Panc1 (cell line): ENCODE data around the gene ENPP3.

ENCODE experiments used
- POLR2AphosphoS5 ChIP-seq: IDR thresholded peaks from 2 replicates; pipeline ENCODE4 v1.6.1; 2012; ENCODE audit warnings: mild to moderate bottlenecking, low read depth, low read length, moderate library complexity
- SIN3A ChIP-seq: IDR thresholded peaks from 2 replicates; pipeline ENCODE4 v1.6.1; 2012; ENCODE audit warnings: low read depth, mild to moderate bottlenecking, low read length, moderate library complexity, borderline replicate concordance; ENCODE audit not compliant: insufficient read depth
- TCF7L2 ChIP-seq: IDR thresholded peaks from 2 replicates; pipeline ENCODE4 v1.6.1; 2011; ENCODE audit warnings: mild to moderate bottlenecking, low read depth, low read length, inconsistent platforms
- TF ChIP-seq, protein P1 (sequence below): fragments of 450-650 bp; IDR thresholded peaks from 2 replicates; pipeline ENCODE4 v1.5.1; 2017; ENCODE audit warnings: mild to moderate bottlenecking
- TF ChIP-seq, protein P2 (sequence below), 2 experiments: IDR thresholded peaks; 2 replicates each; pipeline ENCODE4 v1.6.1; 2011 to 2012; ENCODE audit warnings: low read depth in 2 of 2, control low read depth in 1 of 2, low read length in 1 of 2, mild to moderate bottlenecking in 1 of 2, moderate library complexity in 1 of 2; ENCODE audit not compliant: insufficient read depth in 1 of 2

DNA sequence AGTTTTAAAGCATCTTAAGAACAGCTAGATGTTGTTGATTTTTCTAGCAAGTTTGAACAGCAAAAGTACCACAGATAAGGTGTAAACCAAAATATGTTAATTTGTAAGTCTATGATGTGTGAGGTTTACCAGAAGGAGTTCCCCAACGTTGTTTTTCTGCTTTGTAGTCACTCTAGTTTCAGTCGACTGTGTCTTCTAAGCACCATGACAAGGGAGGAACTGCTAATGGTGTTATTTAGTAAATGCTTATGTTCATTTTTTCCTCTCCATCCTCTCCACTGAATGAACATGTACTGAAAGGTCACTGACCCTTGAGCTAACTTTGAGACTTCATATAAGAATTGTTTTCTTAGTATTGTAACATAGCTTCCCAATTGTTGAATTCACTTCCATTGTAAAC lies 3.0 kb downstream of the ENPP3 start:
- TF ChIP-seq, protein P1, sequence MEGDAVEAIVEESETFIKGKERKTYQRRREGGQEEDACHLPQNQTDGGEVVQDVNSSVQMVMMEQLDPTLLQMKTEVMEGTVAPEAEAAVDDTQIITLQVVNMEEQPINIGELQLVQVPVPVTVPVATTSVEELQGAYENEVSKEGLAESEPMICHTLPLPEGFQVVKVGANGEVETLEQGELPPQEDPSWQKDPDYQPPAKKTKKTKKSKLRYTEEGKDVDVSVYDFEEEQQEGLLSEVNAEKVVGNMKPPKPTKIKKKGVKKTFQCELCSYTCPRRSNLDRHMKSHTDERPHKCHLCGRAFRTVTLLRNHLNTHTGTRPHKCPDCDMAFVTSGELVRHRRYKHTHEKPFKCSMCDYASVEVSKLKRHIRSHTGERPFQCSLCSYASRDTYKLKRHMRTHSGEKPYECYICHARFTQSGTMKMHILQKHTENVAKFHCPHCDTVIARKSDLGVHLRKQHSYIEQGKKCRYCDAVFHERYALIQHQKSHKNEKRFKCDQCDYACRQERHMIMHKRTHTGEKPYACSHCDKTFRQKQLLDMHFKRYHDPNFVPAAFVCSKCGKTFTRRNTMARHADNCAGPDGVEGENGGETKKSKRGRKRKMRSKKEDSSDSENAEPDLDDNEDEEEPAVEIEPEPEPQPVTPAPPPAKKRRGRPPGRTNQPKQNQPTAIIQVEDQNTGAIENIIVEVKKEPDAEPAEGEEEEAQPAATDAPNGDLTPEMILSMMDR: no peak
- no peak for TF ChIP-seq POLR2AphosphoS5
- TF ChIP-seq, protein P2, sequence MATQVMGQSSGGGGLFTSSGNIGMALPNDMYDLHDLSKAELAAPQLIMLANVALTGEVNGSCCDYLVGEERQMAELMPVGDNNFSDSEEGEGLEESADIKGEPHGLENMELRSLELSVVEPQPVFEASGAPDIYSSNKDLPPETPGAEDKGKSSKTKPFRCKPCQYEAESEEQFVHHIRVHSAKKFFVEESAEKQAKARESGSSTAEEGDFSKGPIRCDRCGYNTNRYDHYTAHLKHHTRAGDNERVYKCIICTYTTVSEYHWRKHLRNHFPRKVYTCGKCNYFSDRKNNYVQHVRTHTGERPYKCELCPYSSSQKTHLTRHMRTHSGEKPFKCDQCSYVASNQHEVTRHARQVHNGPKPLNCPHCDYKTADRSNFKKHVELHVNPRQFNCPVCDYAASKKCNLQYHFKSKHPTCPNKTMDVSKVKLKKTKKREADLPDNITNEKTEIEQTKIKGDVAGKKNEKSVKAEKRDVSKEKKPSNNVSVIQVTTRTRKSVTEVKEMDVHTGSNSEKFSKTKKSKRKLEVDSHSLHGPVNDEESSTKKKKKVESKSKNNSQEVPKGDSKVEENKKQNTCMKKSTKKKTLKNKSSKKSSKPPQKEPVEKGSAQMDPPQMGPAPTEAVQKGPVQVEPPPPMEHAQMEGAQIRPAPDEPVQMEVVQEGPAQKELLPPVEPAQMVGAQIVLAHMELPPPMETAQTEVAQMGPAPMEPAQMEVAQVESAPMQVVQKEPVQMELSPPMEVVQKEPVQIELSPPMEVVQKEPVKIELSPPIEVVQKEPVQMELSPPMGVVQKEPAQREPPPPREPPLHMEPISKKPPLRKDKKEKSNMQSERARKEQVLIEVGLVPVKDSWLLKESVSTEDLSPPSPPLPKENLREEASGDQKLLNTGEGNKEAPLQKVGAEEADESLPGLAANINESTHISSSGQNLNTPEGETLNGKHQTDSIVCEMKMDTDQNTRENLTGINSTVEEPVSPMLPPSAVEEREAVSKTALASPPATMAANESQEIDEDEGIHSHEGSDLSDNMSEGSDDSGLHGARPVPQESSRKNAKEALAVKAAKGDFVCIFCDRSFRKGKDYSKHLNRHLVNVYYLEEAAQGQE (IDR thresholded peaks at IDR 0.05; ENCODE audit: insufficient read depth in 1 of 2, low read depth in 2 of 2, low read length in 1 of 2): no peak
- TF ChIP-seq SIN3A: no peak
- TF ChIP-seq TCF7L2: no peak
